Smooth muscle cell of bladder (primary cell): ENCODE data around the gene SAMD7. TPM values are rescaled to one million over a fixed set of nuclear protein-coding genes. Genes with fewer than 3 reads are reported as not detected.

ENCODE experiments used
- total RNA-seq: library from RNA; depleted of rRNA; stranded (reverse); fragments of >200 nt; gene quantifications from 2 replicates; pipeline ENCODE4 v1.2.3, GENCODE V29; 2014

Gene SAMD7, protein sequence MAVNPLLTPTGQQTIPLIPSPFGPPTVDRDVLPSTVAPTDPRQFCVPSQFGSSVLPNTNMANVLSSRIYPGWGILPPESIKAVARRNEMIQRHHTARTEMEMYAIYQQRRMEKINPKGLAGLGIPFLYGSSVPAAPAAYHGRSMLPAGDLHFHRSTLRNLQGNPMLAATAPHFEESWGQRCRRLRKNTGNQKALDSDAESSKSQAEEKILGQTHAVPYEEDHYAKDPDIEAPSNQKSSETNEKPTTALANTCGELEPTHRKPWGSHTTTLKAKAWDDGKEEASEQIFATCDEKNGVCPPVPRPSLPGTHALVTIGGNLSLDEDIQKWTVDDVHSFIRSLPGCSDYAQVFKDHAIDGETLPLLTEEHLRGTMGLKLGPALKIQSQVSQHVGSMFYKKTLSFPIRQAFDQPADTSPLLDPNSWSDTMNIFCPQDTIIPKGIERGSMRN
- not detected in 2 replicates for total RNA-seq

DNA sequence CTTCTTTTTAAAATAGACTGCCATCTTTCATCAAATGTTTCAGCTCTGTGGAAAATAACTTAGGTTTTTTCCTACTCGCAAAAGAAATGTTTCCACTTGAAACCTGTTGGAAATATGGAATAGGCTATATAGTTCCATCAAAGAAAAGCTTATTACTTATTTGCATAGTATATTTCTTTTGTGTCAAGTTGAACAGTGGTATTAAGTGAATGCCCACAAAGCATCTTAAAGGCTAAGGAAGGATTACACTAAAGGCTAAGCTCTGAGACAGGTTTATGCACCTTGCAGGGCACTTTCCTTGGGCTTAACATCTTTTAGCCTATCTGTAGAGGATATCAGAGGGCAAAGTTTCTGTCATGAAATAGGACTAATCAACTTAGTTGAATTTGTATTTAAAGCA is at the start of gene SAMD7:
TSS of gene SAMD7 (plus strand) at position 301 of the 400 bp plus-strand sequence. CDS start 7,927 bp downstream, outside the sequence.

DNA sequence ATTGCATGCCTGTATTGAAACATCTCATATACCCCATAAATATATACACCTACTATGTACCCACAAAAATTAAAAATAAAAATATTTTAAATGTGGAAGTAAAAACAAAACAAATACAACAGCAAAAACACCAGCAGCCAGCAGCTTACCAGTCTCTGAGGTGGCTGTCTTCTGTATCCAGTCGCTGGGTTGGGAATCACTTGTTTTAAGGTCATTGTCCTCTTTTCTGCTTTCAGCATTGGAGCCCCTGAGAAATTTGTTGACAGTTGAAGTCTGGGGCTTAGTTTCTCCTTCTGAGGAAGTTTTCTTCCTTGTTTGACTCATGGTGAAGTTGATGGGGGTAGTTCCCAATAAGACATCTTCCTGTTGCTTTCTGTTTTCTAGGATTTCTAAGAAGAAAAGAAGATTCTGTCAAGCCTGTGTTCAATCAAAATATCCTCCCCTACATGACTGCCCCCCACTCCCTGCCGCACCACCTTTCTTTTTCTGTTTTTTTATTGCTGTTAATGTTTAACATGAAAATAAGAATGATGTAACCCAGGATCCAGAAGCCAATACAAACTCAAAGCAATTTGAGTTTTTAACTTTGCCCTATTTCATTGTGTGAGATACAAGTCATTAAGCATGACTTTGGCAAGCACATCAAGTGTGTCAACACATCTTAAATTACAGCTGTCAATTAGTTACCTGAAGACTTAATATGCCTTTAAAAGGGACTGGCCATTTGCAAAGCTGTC is 41.7 kb upstream of the SAMD7 start, which contains the start of gene LRRC31:
TSS of gene LRRC31 (minus strand) at position 452 of the 737 bp plus-strand sequence. CDS start at position 324, 128 bp downstream.

DNA sequence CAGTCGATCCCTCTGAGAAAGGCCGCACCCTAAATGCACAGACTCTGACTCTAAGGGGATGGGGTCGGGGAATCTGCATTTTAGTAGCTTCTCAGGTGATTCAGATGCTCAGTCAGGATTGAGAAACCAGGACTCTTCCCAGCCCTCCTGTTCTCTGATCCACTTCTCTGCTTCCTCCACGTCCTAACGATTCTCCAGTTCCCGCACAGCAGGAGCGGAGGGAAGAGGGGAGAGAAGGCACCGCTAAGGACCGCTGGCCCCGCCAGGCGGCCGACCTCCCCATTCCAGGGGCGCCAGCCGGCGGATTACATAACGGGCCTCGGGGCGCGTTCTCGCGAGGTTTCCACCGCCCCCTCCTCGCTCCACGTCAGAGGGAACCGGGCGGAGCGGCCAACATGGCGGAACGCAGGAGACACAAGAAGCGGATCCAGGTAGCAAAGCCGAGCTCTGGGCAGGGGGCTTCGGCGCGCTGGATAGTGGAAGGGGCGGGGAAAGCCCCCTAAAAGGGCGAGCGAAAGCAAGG is 55.1 kb downstream of the SAMD7 start, which contains the start of gene SEC62:
TSS of gene SEC62 (plus strand) at position 380 of the 523 bp plus-strand sequence. CDS start at position 396, 16 bp downstream.

Other genes with a start within 250 kb of the SAMD7 start
- gene MECOM, start 247.9 kb upstream of the SAMD7 start, total RNA-seq: 3.0 and 6.7 TPM in 2 replicates
- 37.7 and 59.6 TPM in 2 replicates for gene TERC, start 146.5 kb upstream of the SAMD7 start, total RNA-seq
- gene ACTRT3, start 142.0 kb upstream of the SAMD7 start, total RNA-seq: 3.7 and 4.4 TPM in 2 replicates
- 23.8 and 23.9 TPM in 2 replicates for gene MYNN, start 138.2 kb upstream of the SAMD7 start, total RNA-seq
- gene LRRIQ4, start 98.7 kb upstream of the SAMD7 start, total RNA-seq: not detected in 2 replicates
- 1.1 and 1.4 TPM in 2 replicates for gene LRRC34, start 98.7 kb upstream of the SAMD7 start, total RNA-seq
- gene LRRC31, start 41.6 kb upstream of the SAMD7 start, total RNA-seq: not detected in 2 replicates
- 47.1 and 98.1 TPM in 2 replicates for gene SEC62, start 55.2 kb downstream of the SAMD7 start, total RNA-seq
- gene GPR160, start 126.4 kb downstream of the SAMD7 start, total RNA-seq: 0.14 and 0.28 TPM in 2 replicates